SK-N-SH (cell line): ENCODE measurements around the gene UNKL. TPM values are rescaled to one million over a fixed set of nuclear protein-coding genes. Genes with fewer than 3 reads are reported as not detected.

Experiments used
- CTCF ChIA-PET: fragments of 300-600, 350-600 bp; formaldehyde crosslinking; extraction: SDS; loops from one replicate; lab custom pipeline; 2021; lab: Yijun Ruan, JAX
- POLR2A ChIA-PET: fragments of 350-600 bp; sonication (Branson Sonifier 250); formaldehyde crosslinking; extraction: SDS; loops from one replicate; lab custom pipeline; 2020; ENCODE audit warnings: antibody characterized with exemption, inconsistent platforms; lab: Yijun Ruan, JAX
- DNase-seq: peaks from one replicate; pipeline ENCODE4 v3.0.0; 2012
- H2AFZ ChIP-seq: fragments of 200-600 bp; sonication (generic); 2 replicates; pipeline ENCODE4 v1.8.1; 2016; ENCODE audit warnings: antibody characterized with exemption, mild to moderate bottlenecking, low read depth
- H3F3A ChIP-seq: fragments of 200-600 bp; sonication (generic); replicated peaks from 2 replicates; pipeline ENCODE3; 2016; ENCODE audit warnings: antibody characterized with exemption, mild to moderate bottlenecking; ENCODE audit not compliant: insufficient read depth
- H3K27ac ChIP-seq, 2 experiments: fragments of 200-500 bp in 1 of 2; fragments of 200-600 bp in 1 of 2; sonication (Bioruptor generic) in 1 of 2; sonication (generic), shearing (Covaris generic) in 1 of 2; 2 replicates each; pipeline versions ENCODE4 v1.5.1 to v1.6.1; 2014 to 2016; ENCODE audit warnings: low read depth in 2 of 2, inconsistent platforms in 1 of 2, low read length in 1 of 2, mild to moderate bottlenecking in 1 of 2, mixed read lengths in 1 of 2
- H3K27me3 ChIP-seq: fragments of 200-600 bp; sonication (generic), shearing (Covaris generic); 2 replicates; pipeline ENCODE4 v1.6.1; 2016; ENCODE audit warnings: mixed run types; ENCODE audit not compliant: insufficient read depth
- H3K36me3 ChIP-seq, 2 experiments: fragments of 200-500 bp in 1 of 2; fragments of 200-600 bp in 1 of 2; sonication (Bioruptor generic) in 1 of 2; sonication (generic) in 1 of 2; replicated peaks in 1 of 2; 2 replicates each; pipeline versions ENCODE3 to v1.5.1; 2014 to 2016; ENCODE audit warnings: low read length in 1 of 2, mild to moderate bottlenecking in 1 of 2; ENCODE audit not compliant: insufficient read depth in 2 of 2, control insufficient read depth in 1 of 2
- H3K4me1 ChIP-seq, 2 experiments: fragments of 200-500 bp in 1 of 2; fragments of 200-600 bp in 1 of 2; sonication (Bioruptor generic) in 1 of 2; sonication (generic), shearing (Covaris generic) in 1 of 2; 2 replicates each; pipeline versions ENCODE4 v1.5.1 to v1.6.1; 2014 to 2016; ENCODE audit warnings: low read depth in 1 of 2, low read length in 1 of 2, mixed run types in 1 of 2; ENCODE audit not compliant: insufficient read depth in 2 of 2, control insufficient read depth in 1 of 2
- H3K4me2 ChIP-seq: fragments of 200-600 bp; sonication (generic), shearing (Covaris generic); 2 replicates; pipeline ENCODE4 v1.6.1; 2017; ENCODE audit warnings: mixed run types
- H3K4me3 ChIP-seq, 2 experiments: fragments of 200-500 bp in 1 of 2; fragments of 200-600 bp in 1 of 2; sonication (Bioruptor generic) in 1 of 2; sonication (generic), shearing (Covaris generic) in 1 of 2; 2 replicates each; pipeline versions ENCODE4 v1.5.1 to v1.8.1; 2014 to 2016; ENCODE audit warnings: low read depth in 2 of 2, inconsistent platforms in 1 of 2, low read length in 1 of 2, mild to moderate bottlenecking in 1 of 2, mixed read lengths in 1 of 2, moderate library complexity in 1 of 2
- H3K79me2 ChIP-seq: fragments of 200-600 bp; sonication (generic); 2 replicates; pipeline ENCODE4 v1.8.1; 2017; ENCODE audit warnings: mild to moderate bottlenecking; ENCODE audit not compliant: insufficient read depth
- H3K9ac ChIP-seq: fragments of 200-600 bp; sonication (generic); 2 replicates; pipeline ENCODE4 v1.6.1; 2017; ENCODE audit warnings: mixed run types
- H3K9me2 ChIP-seq: fragments of 200-600 bp; sonication (generic); 2 replicates; pipeline ENCODE4 v1.6.1; 2017; ENCODE audit warnings: mixed run types
- H3K9me3 ChIP-seq: fragments of 200-600 bp; sonication (generic); 2 replicates; pipeline ENCODE4 v1.6.1; 2017; ENCODE audit warnings: mixed run types, mild to moderate bottlenecking, moderate library complexity
- H4K20me1 ChIP-seq: fragments of 200-600 bp; sonication (generic); 2 replicates; pipeline ENCODE4 v1.6.1; 2017; ENCODE audit warnings: mild to moderate bottlenecking, mixed run types; ENCODE audit not compliant: insufficient read depth
- CHD2 ChIP-seq: fragments of 150-350 bp; IDR thresholded peaks from 2 replicates; pipeline ENCODE4 v1.6.1; 2018; ENCODE audit warnings: low read length; ENCODE audit not compliant: partially characterized antibody
- CTCF ChIP-seq: fragments of 200-600 bp; sonication (generic); IDR thresholded peaks from 2 replicates; pipeline ENCODE4 v1.6.1; 2017; ENCODE audit warnings: antibody characterized with exemption, mild to moderate bottlenecking, moderate library complexity
- EP300 ChIP-seq, 2 experiments: IDR thresholded peaks; 2 replicates each; pipeline versions ENCODE4 v1.4.0 to v1.6.1; 2012; ENCODE audit warnings: borderline replicate concordance in 1 of 2, low read depth in 1 of 2, low read length in 1 of 2
- EZH2phosphoT487 ChIP-seq: fragments of 200-600 bp; sonication (generic); IDR thresholded peaks from 2 replicates; pipeline ENCODE4 v1.6.1; 2017; ENCODE audit warnings: low read depth, mixed run types, mild to moderate bottlenecking, antibody characterized with exemption, moderate library complexity, borderline replicate concordance
- FOXM1 ChIP-seq: IDR thresholded peaks from 2 replicates; pipeline ENCODE4 v1.4.0; 2012; ENCODE audit warnings: low read depth, mild to moderate bottlenecking
- GABPA ChIP-seq: IDR thresholded peaks from 2 replicates; pipeline ENCODE4 v1.4.0; 2012; ENCODE audit warnings: low read depth, mild to moderate bottlenecking
- MXI1 ChIP-seq: IDR thresholded peaks from 2 replicates; pipeline ENCODE4 v1.6.1; 2012; ENCODE audit warnings: mild to moderate bottlenecking, low read depth, low read length, improper control_type of control experiment
- NRF1 ChIP-seq: IDR thresholded peaks from 2 replicates; pipeline ENCODE4 v1.6.1; 2012; ENCODE audit warnings: low read depth, mild to moderate bottlenecking, low read length
- POLR2AphosphoS5 ChIP-seq: IDR thresholded peaks from 2 replicates; pipeline ENCODE4 v1.6.1; 2012; ENCODE audit warnings: low read depth, low read length
- RCOR1 ChIP-seq: fragments of 150-350 bp; IDR thresholded peaks from 2 replicates; pipeline ENCODE4 v1.6.1; 2017; ENCODE audit warnings: antibody characterized with exemption, low read length
- SIN3A ChIP-seq: IDR thresholded peaks from 2 replicates; pipeline ENCODE4 v1.6.1; 2012; ENCODE audit warnings: low read depth, mild to moderate bottlenecking, low read length, moderate library complexity, borderline replicate concordance
- TCF12 ChIP-seq: IDR thresholded peaks from 2 replicates; pipeline ENCODE4 v1.4.0; 2012
- YY1 ChIP-seq: IDR thresholded peaks from 2 replicates; pipeline ENCODE4 v1.4.0; 2012; ENCODE audit warnings: low read depth, mild to moderate bottlenecking
- WGBS: methylation state at CpG from one replicate; pipeline ENCODE4 v1.1.6; 2017; ENCODE audit warnings: low lambda C conversion rate; 5-methylcytosine and 5-hydroxymethylcytosine counted together
- polyA plus RNA-seq, 3 experiments: library from polyadenylated mRNA; depleted of rRNA; stranded (reverse); fragments of >200 nt; gene quantifications; 2 replicates each; pipeline ENCODE4 v1.2.3, GENCODE V29; 2012

Gene UNKL
- polyA plus RNA-seq, 1 of the 3 experiments (the other 2 are of a cell fraction) = 16.4 TPM

- TF ChIP-seq CTCF (no peak), NRF1 (no peak), EP300 (IDR thresholded peaks at IDR 0.05; ENCODE audit: borderline replicate concordance in 1 of 2, low read depth in 1 of 2, low read length in 1 of 2) (no peak), EZH2phosphoT487 (no peak)
Observed at GRCh38 chr16:1435921-1436697, 21.6 kb upstream of the UNKL start (continued).

DNA sequence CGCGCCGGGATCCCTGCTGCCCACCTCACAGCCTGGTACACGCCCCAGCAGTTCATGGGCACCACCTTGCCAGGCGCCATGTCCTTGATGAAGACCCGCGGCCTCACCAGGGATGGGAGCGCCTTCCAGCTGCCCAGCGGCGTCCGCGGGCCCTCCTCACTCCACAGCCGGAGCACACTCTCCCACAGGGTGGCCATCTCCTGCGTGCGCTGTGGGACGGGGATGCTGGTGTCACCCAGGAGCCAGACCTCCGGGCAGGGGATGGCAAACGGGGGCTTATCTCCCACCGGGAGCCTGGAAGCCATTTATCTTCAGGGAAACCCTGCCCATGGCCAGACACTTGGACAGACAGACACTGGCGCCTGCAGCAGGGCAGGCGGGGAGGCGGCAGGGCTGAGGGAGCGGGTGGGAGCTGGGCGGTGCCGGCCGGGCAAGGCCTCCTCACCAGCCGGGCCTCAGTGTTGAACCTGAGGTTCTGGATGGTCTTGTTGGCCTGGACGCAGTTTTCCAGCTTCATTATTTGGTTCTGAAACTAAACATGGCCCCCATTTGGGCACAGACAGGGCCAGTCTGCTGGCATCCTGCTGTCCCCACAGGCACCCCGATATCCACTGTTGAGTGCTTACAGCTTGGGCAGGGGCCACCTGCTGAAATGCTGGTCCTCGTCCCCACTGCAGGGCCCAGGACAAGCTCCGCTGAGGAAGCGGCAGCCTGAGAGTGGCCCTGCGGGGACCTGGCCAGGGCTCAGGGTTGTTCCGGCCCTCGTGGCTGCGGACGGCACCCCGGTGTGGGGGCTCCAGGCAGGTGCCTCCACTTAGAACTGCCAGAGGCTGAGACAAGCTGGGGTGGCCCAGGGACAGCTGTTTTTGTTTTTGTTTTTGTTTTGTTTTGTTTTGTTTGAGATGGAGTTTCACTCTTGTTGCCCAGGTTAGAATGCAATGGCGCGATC is 20.4 kb upstream of the UNKL start:
- no peak overlapping the region for H3K27ac ChIP-seq
- H4K20me1 ChIP-seq = no peaks in the 10 kb centered on the region
- H2AFZ ChIP-seq = no peak overlapping the region
- no peaks in the 10 kb centered on the region for H3K79me2 ChIP-seq
- H3F3A ChIP-seq = no peaks in the 10 kb centered on the region
- 86% methylated on average over 20 of the region's 40 CpGs for WGBS
- H3K4me1 ChIP-seq = peaks cover 0 to 13% of the 10 kb centered on the region in 2 experiments; a peak in 1 of 4 replicates
- DNase-seq = no peak
- H3K36me3 ChIP-seq = no peaks in the 10 kb centered on the region
- TF ChIP-seq FOXM1 (no peak), YY1 (no peak), SIN3A (no peak), GABPA (no peak), MXI1 (no peak), POLR2AphosphoS5 (no peak), CHD2 (no peak), RCOR1 (no peak), TCF12 (no peak), EP300 (IDR thresholded peaks at IDR 0.05; ENCODE audit: borderline replicate concordance in 1 of 2, low read depth in 1 of 2, low read length in 1 of 2) (no peak)
- no peaks in the 10 kb centered on the region for H3K9me2 ChIP-seq
- H3K9me3 ChIP-seq = no peaks in the 10 kb centered on the region
- POLR2A ChIA-PET = no interaction called here
- no peak overlapping the region for H3K4me2 ChIP-seq
- H3K4me3 ChIP-seq = no peak overlapping the region
- no peak overlapping the region for H3K9ac ChIP-seq
- CTCF ChIA-PET = interaction anchor here (1.0 kb wide), 1 partner anchor 723 kb away, joined by 3 read pairs; no protein-coding TSS in a partner anchor
- H3K27me3 ChIP-seq = no peaks in the 10 kb centered on the region
